Activated CD8-positive, alpha-beta T cell treated with anti-CD3 and anti-CD28 coated beads, Interleukin-2, amount 10 ng/mL, durations not matched to agents 7 days and 5 days (primary cell): ENCODE measurements around the gene KIAA0040. TPM values are rescaled to one million over a fixed set of nuclear protein-coding genes. Genes with fewer than 3 reads are reported as not detected.
A peak's percentile ranks its signal among the peaks of the same experiment; 100 is the strongest.

Experiments
- ATAC-seq: fragments of 150-1000 bp; cut with Tn5 transposase; one replicate; pipeline ENCODE4 v1.10.0; 2021; ENCODE audit warnings: moderate library complexity
- CTCF ChIA-PET: fragments of 350-600 bp; sonication (Branson Sonifier 250); formaldehyde crosslinking; loops from one replicate; lab custom pipeline; 2021; ENCODE audit warnings: antibody characterized with exemption; lab: Charles Lee
- POLR2A ChIA-PET: fragments of 350-600 bp; sonication (Branson Sonifier 250); formaldehyde crosslinking; loops from one replicate; lab custom pipeline; 2021; ENCODE audit warnings: antibody characterized with exemption; lab: Charles Lee
- DNase-seq: peaks from one replicate; pipeline ENCODE4 v3.0.0-alpha.2; 2020
- H3K27ac Mint-ChIP-seq: one replicate; pipeline ENCODE4 v1.8.0; 2021; ENCODE audit warnings: mild to moderate bottlenecking, mixed read lengths
- H3K27me3 Mint-ChIP-seq: one replicate; pipeline ENCODE4 v1.8.0; 2021; ENCODE audit warnings: low read depth, mixed read lengths
- H3K36me3 Mint-ChIP-seq: one replicate; pipeline ENCODE4 v1.8.0; 2021; ENCODE audit warnings: low read depth, mixed read lengths
- H3K4me1 Mint-ChIP-seq: one replicate; pipeline ENCODE4 v1.8.0; 2021; ENCODE audit warnings: low read depth, mixed read lengths
- H3K4me3 Mint-ChIP-seq: one replicate; pipeline ENCODE4 v1.8.0; 2021; ENCODE audit warnings: mild to moderate bottlenecking, mixed read lengths
- H3K9me3 Mint-ChIP-seq: one replicate; pipeline ENCODE4 v1.8.0; 2022; ENCODE audit warnings: mixed read lengths; ENCODE audit not compliant: insufficient read depth
- total RNA-seq, 2 experiments: library from RNA; stranded (reverse); gene quantifications; one replicate each; pipeline ENCODE4 v1.2.3, GENCODE V29; 2021

The KIAA0040 gene
- total RNA-seq, 2 experiments from 2014 or later, result 50.8 to 51.0 TPM

- CTCF ChIA-PET, result interaction anchor here (1.0 to 3.2 kb wide), 2 partner anchors 9 to 63 kb away, joined by 5 to 13 read pairs; no protein-coding TSS in a partner anchor
- no peak overlapping the region for H3K4me3 Mint-ChIP-seq
- peaks cover 14% of the 10 kb centered on the region for H3K4me1 Mint-ChIP-seq
- H3K27ac Mint-ChIP-seq, result no peak overlapping the region
- DNase-seq, result no peak
- H3K36me3 Mint-ChIP-seq, result peaks cover 3% of the 10 kb centered on the region
- H3K9me3 Mint-ChIP-seq, result peaks cover 8% of the 10 kb centered on the region
- H3K27me3 Mint-ChIP-seq, result no peaks in the 10 kb centered on the region
- POLR2A ChIA-PET, result no interaction called here
- no peak for ATAC-seq
Measured at GRCh38 chr1:175217721-175218531, 25.4 kb upstream of the KIAA0040 start.

- ATAC-seq, result no peak
- CTCF ChIA-PET, result interaction anchor here (1.0 to 3.2 kb wide), 5 partner anchors 9 to 102 kb away, joined by 3 to 18 read pairs (median 4); no protein-coding TSS in a partner anchor
- Mint-ChIP-seq H3K4me3 (no peak overlapping the region), H3K4me1 (peaks cover 24% of the 10 kb centered on the region), H3K9me3 (peaks cover 8% of the 10 kb centered on the region), H3K27ac (no peak overlapping the region), H3K36me3 (peaks cover 3% of the 10 kb centered on the region), H3K27me3 (no peaks in the 10 kb centered on the region)
- DNase-seq, result no peak
- POLR2A ChIA-PET, result no interaction called here
Measured at GRCh38 chr1:175216444-175216843, 23.9 kb upstream of the KIAA0040 start.

- Mint-ChIP-seq H3K4me1 (peaks cover 49% of the 10 kb centered on the region), H3K27ac (no peak overlapping the region), H3K27me3 (no peaks in the 10 kb centered on the region), H3K36me3 (peaks cover 3% of the 10 kb centered on the region), H3K9me3 (peaks cover 11% of the 10 kb centered on the region), H3K4me3 (no peak overlapping the region)
- CTCF ChIA-PET, result interaction anchor here (0.8 to 1.5 kb wide), 5 partner anchors 11 to 107 kb away, joined by 3 to 8 read pairs (median 5); no protein-coding TSS in a partner anchor
- ATAC-seq, result no peak
- no peak for DNase-seq
- POLR2A ChIA-PET, result no interaction called here
Measured at GRCh38 chr1:175211656-175212055, 19.1 kb upstream of the KIAA0040 start.

GRCh38 chr1:175210744-175211143 is 18.2 kb upstream of the KIAA0040 start:
- Mint-ChIP-seq H3K36me3 (peaks cover 3% of the 10 kb centered on the region), H3K27me3 (no peaks in the 10 kb centered on the region), H3K4me1 (peaks cover 49% of the 10 kb centered on the region), H3K9me3 (peaks cover 11% of the 10 kb centered on the region), H3K4me3 (no peak overlapping the region), H3K27ac (peak overlapping the region; percentile 99)
- POLR2A ChIA-PET, result interaction anchor here (1.3 to 2.8 kb wide), 2 partner anchors 21 to 211 kb away, joined by 6 to 46 read pairs; partner anchors contain the start of genes CACYBP and KIAA0040
- DNase-seq (no peak), ATAC-seq (no peak)
- CTCF ChIA-PET, result interaction anchor here (1.3 to 3.6 kb wide), 6 partner anchors 12 to 106 kb away, joined by 4 to 44 read pairs (median 14); no protein-coding TSS in a partner anchor

GRCh38 chr1:175209493-175209921 is 16.9 kb upstream of the KIAA0040 start:
- DNase-seq (peak; percentile 53), ATAC-seq (peak; percentile 83)
- H3K4me1 Mint-ChIP-seq, result peaks cover 49% of the 10 kb centered on the region
- CTCF ChIA-PET, result interaction anchor here (0.8 to 3.6 kb wide), 13 partner anchors 8 to 110 kb away, joined by 3 to 44 read pairs (median 5); no protein-coding TSS in a partner anchor
- peak overlapping the region; percentile 99 for H3K27ac Mint-ChIP-seq
- POLR2A ChIA-PET, result interaction anchor here (0.7 to 2.8 kb wide), 7 partner anchors 10 to 210 kb away, joined by 3 to 46 read pairs (median 6); partner anchors contain the start of genes CACYBP and KIAA0040
- H3K9me3 Mint-ChIP-seq, result peaks cover 11% of the 10 kb centered on the region
- H3K4me3 Mint-ChIP-seq, result peak overlapping the region; percentile 75
- H3K36me3 Mint-ChIP-seq, result peaks cover 3% of the 10 kb centered on the region
- no peaks in the 10 kb centered on the region for H3K27me3 Mint-ChIP-seq

GRCh38 chr1:175208773-175209492 is 16.4 kb upstream of the KIAA0040 start:
- ATAC-seq (peak; percentile 91), DNase-seq (peak; percentile 83)
- Mint-ChIP-seq H3K27me3 (no peaks in the 10 kb centered on the region), H3K9me3 (peaks cover 11% of the 10 kb centered on the region), H3K27ac (peak overlapping the region; percentile 99), H3K4me3 (peak overlapping the region; percentile 75), H3K4me1 (peaks cover 49% of the 10 kb centered on the region), H3K36me3 (peaks cover 3% of the 10 kb centered on the region)
- POLR2A ChIA-PET, result interaction anchor here (0.7 to 2.8 kb wide), 6 partner anchors 9 to 109 kb away, joined by 3 to 46 read pairs (median 6); partner anchors contain the start of gene KIAA0040
- CTCF ChIA-PET, result interaction anchor here (0.8 to 3.6 kb wide), 13 partner anchors 9 to 110 kb away, joined by 3 to 44 read pairs (median 5); no protein-coding TSS in a partner anchor

GRCh38 chr1:175207971-175208370 is 15.4 kb upstream of the KIAA0040 start:
- ATAC-seq (no peak), DNase-seq (no peak)
- CTCF ChIA-PET, result interaction anchor here (1.7 to 3.6 kb wide), 4 partner anchors 14 to 56 kb away, joined by 4 to 44 read pairs (median 16); no protein-coding TSS in a partner anchor
- peaks cover 3% of the 10 kb centered on the region for H3K9me3 Mint-ChIP-seq
- H3K4me1 Mint-ChIP-seq, result peaks cover 49% of the 10 kb centered on the region
- no peak overlapping the region for H3K4me3 Mint-ChIP-seq
- no peaks in the 10 kb centered on the region for H3K27me3 Mint-ChIP-seq
- peak overlapping the region; percentile 37 for H3K27ac Mint-ChIP-seq
- POLR2A ChIA-PET, result interaction anchor here (2.8 kb wide), 1 partner anchor 19 kb away, joined by 46 read pairs; the partner anchor contains the start of gene KIAA0040
- no peaks in the 10 kb centered on the region for H3K36me3 Mint-ChIP-seq

GRCh38 chr1:175206687-175207086 is 14.1 kb upstream of the KIAA0040 start:
- Mint-ChIP-seq H3K36me3 (no peaks in the 10 kb centered on the region), H3K9me3 (peaks cover 3% of the 10 kb centered on the region), H3K27me3 (no peaks in the 10 kb centered on the region), H3K4me3 (no peak overlapping the region), H3K27ac (no peak overlapping the region), H3K4me1 (peaks cover 41% of the 10 kb centered on the region)
- ChIA-PET CTCF (no interaction called here), POLR2A (no interaction called here)
- DNase-seq (no peak), ATAC-seq (no peak)

- Mint-ChIP-seq H3K4me3 (no peak overlapping the region), H3K9me3 (peaks cover 3% of the 10 kb centered on the region), H3K36me3 (no peaks in the 10 kb centered on the region), H3K27ac (no peak overlapping the region), H3K4me1 (peaks cover 18% of the 10 kb centered on the region), H3K27me3 (peaks cover 5% of the 10 kb centered on the region)
- ATAC-seq (no peak), DNase-seq (no peak)
- ChIA-PET CTCF (interaction anchor here (0.5 to 1.5 kb wide), 5 partner anchors 11 to 50 kb away, joined by 3 to 5 read pairs (median 4); no protein-coding TSS in a partner anchor), POLR2A (interaction anchor here (0.8 to 1.2 kb wide), 2 partner anchors 12 to 15 kb away, joined by 3 to 6 read pairs; no protein-coding TSS in a partner anchor)
Measured at GRCh38 chr1:175204330-175204729, 11.8 kb upstream of the KIAA0040 start.

- Mint-ChIP-seq H3K4me1 (peaks cover 11% of the 10 kb centered on the region), H3K9me3 (peaks cover 3% of the 10 kb centered on the region), H3K27me3 (peaks cover 12% of the 10 kb centered on the region), H3K27ac (no peak overlapping the region), H3K4me3 (no peak overlapping the region), H3K36me3 (no peaks in the 10 kb centered on the region)
- ChIA-PET POLR2A (interaction anchor here (0.8 to 1.2 kb wide), 2 partner anchors 12 to 14 kb away, joined by 3 to 6 read pairs; no protein-coding TSS in a partner anchor), CTCF (interaction anchor here (0.5 to 1.5 kb wide), 4 partner anchors 12 to 49 kb away, joined by 3 to 5 read pairs (median 4); no protein-coding TSS in a partner anchor)
- DNase-seq, result no peak
- no peak for ATAC-seq
Measured at GRCh38 chr1:175203570-175204068, 11.0 kb upstream of the KIAA0040 start.
